HepG2 (cell line): ENCODE measurements around the gene ZNF586. TPM values are rescaled to one million over a fixed set of nuclear protein-coding genes. Genes with fewer than 3 reads are reported as not detected.

Experiments used
- ATAC-seq: fragments of 200-7000 bp; cut with Tn5 transposase; 3 replicates; pipeline ENCODE4 v1.9.1; 2020; ENCODE audit warnings: mild to moderate bottlenecking, moderate library complexity
- BruUV-seq: library from RNA; stranded (reverse); fragments of 400-500 nt; replicated peaks from 2 replicates; lab custom pipeline; 2021; lab: Mats Ljungman, UMichigan
- CTCF ChIA-PET: fragments of 300-600 bp; formaldehyde crosslinking; extraction: SDS; loops from one replicate; lab custom pipeline; 2021; ENCODE audit warnings: low total read pairs, inconsistent platforms, low intra/inter-chr PET ratio; lab: Yijun Ruan, JAX
- POLR2A ChIA-PET: fragments of 350-600 bp; sonication (Branson Sonifier 250); formaldehyde crosslinking; loops from one replicate; lab custom pipeline; 2020; ENCODE audit warnings: antibody characterized with exemption, inconsistent platforms; lab: Yijun Ruan, JAX
- DNase-seq: peaks from one replicate; pipeline ENCODE4 v3.0.0-alpha.2; 2015; ENCODE audit warnings: low spot score
- FAIRE-seq: peaks from 3 replicates; lab custom pipeline; 2011; peaks lifted over from hg19 to GRCh38; lab: Jason Lieb, UNC
- H2AFZ ChIP-seq: one replicate; pipeline ENCODE4 v1.6.1; 2011; ENCODE audit warnings: low read length, inconsistent platforms
- H3K27ac ChIP-seq: fragments of 300-600 bp; 3 replicates; pipeline ENCODE4 v1.8.0; 2011; ENCODE audit warnings: mixed run types, mild to moderate bottlenecking, mixed read lengths, low read length, inconsistent platforms; ENCODE audit not compliant: insufficient read depth; ENCODE audit errors: extremely low read length
- H3K27me3 ChIP-seq, 2 experiments: fragments of 200-600 bp in 1 of 2; 2 replicates in 1 of 2; 3 replicates in 1 of 2; pipeline versions ENCODE4 v1.6.0 to v1.8.0; 2011; ENCODE audit warnings: low read length in 2 of 2, mild to moderate bottlenecking in 2 of 2, moderate library complexity in 2 of 2, inconsistent platforms in 1 of 2; ENCODE audit not compliant: insufficient read depth in 2 of 2, control insufficient read depth in 1 of 2
- H3K36me3 ChIP-seq, 2 experiments: fragments of 200-600 bp in 1 of 2; replicated peaks in 1 of 2; 2 replicates in 1 of 2; 3 replicates in 1 of 2; pipeline versions ENCODE4 v1.5.1 to v1.8.0; 2011; ENCODE audit warnings: low read length in 2 of 2, inconsistent platforms in 1 of 2; ENCODE audit not compliant: insufficient read depth in 2 of 2, control insufficient read depth in 1 of 2
- H3K4me1 ChIP-seq: 2 replicates; pipeline ENCODE4 v1.5.1; 2012; ENCODE audit warnings: low read length, inconsistent platforms; ENCODE audit not compliant: insufficient read depth
- H3K4me2 ChIP-seq: 2 replicates; pipeline ENCODE4 v1.6.0; 2011; ENCODE audit warnings: low read depth, low read length, inconsistent platforms
- H3K4me3 ChIP-seq, 3 experiments: fragments of 200-600 bp in 1 of 3; sonication (generic), shearing (Covaris generic) in 1 of 3; replicated peaks in 1 of 3; 2 replicates each; pipeline ENCODE4 v1.5.1; 2011 to 2016; ENCODE audit warnings: low read length in 3 of 3, inconsistent platforms in 2 of 3, low read depth in 2 of 3, mild to moderate bottlenecking in 2 of 3, control low read depth in 1 of 3, mixed read lengths in 1 of 3; ENCODE audit not compliant: insufficient read depth in 1 of 3
- H3K79me2 ChIP-seq: one replicate; pipeline ENCODE4 v1.6.1; 2011; ENCODE audit warnings: low read length, inconsistent platforms; ENCODE audit not compliant: insufficient read depth
- H3K9ac ChIP-seq: 2 replicates; pipeline ENCODE4 v1.6.0; 2011; ENCODE audit warnings: mild to moderate bottlenecking, low read depth, low read length, inconsistent platforms; ENCODE audit not compliant: insufficient read depth
- H3K9me3 ChIP-seq: 2 replicates; pipeline ENCODE4 v1.5.1; 2012; ENCODE audit warnings: mild to moderate bottlenecking, low read length
- H4K20me1 ChIP-seq: 2 replicates; pipeline ENCODE4 v1.6.0; 2011; ENCODE audit warnings: inconsistent platforms, mild to moderate bottlenecking, low read length, moderate library complexity; ENCODE audit not compliant: insufficient read depth
- JUN ChIP-seq: sonication (generic); formaldehyde crosslinking; IDR thresholded peaks from 2 replicates; pipeline ENCODE4 v1.4.0; 2020; ENCODE audit warnings: mild to moderate bottlenecking, missing genetic modification reagents
- KDM5A ChIP-seq: fragments of 200-600 bp; sonication (generic); IDR thresholded peaks from 2 replicates; pipeline ENCODE4 v1.7.0; 2018; ENCODE audit warnings: antibody characterized with exemption, mild to moderate bottlenecking, low read length, borderline replicate concordance
- RNF219 ChIP-seq: sonication (generic); formaldehyde crosslinking; IDR thresholded peaks from 2 replicates; pipeline ENCODE4 v1.5.0; 2020; ENCODE audit warnings: mild to moderate bottlenecking, missing genetic modification reagents
- ZFY ChIP-seq: sonication (generic); formaldehyde crosslinking; IDR thresholded peaks from 2 replicates; pipeline ENCODE4 v1.4.0; 2020; ENCODE audit warnings: missing genetic modification reagents
- ZNF572 ChIP-seq: sonication (generic); formaldehyde crosslinking; IDR thresholded peaks from 2 replicates; pipeline ENCODE4 v1.5.1; 2020; ENCODE audit warnings: mild to moderate bottlenecking, missing genetic modification reagents
- WGBS: methylation state at CpG from one replicate; pipeline ENCODE4 v1.1.6; 2017; ENCODE audit warnings: low lambda C conversion rate; 5-methylcytosine and 5-hydroxymethylcytosine counted together
- in situ Hi-C: cut with HindIII; loops from 2 replicates; pipeline ENCODE4 v1.10.0; 2017; ENCODE audit warnings: low pct_unique_long_range_greater_than_20kb; ENCODE audit not compliant: extremely low pct_ligation_motif_present
- intact Hi-C: fragments of 100-400 bp; cut with micrococcal nuclease; formaldehyde crosslinking; loops from one replicate; pipeline ENCODE4 v1.10.0; 2022; ENCODE audit not compliant: unreplicated experiment
- polyA plus RNA-seq, 8 experiments: library from polyadenylated mRNA; depleted of rRNA in 3 of 8; stranded (reverse) in 7 of 8; unstranded in 1 of 8; fragments of >200 nt; fragmentation: Illumina TruSeq in 4 of 8; extraction: Trizol in 4 of 8; gene quantifications; 2 replicates each; pipeline versions ENCODE4 v1.2.1 to v1.2.3, GENCODE V29; 2011 to 2016; ENCODE audit warnings: low read depth in 4 of 8, missing spikeins in 1 of 8, mixed read lengths in 1 of 8; ENCODE audit not compliant: insufficient read depth in 1 of 8
- total RNA-seq, 5 experiments: library from RNA; depleted of rRNA; stranded (reverse); fragments of >200 nt; fragmentation: Illumina TruSeq; extraction: Trizol; gene quantifications; 2 replicates each; pipeline ENCODE4 v1.2.3, GENCODE V29; 2016; ENCODE audit warnings: low read depth in 1 of 5

The ZNF586 gene
- total and polyA plus RNA-seq, 2 of the 13 experiments (the other 11 are each of a cell fraction or from before 2014, with no cell fraction given), result 0.50 to 3.4 TPM

- peaks cover 54% of the 10 kb centered on the region for H3K4me1 ChIP-seq
- ATAC-seq, result no peak
- H3K27ac ChIP-seq, result peak overlapping the region; percentile 90
- peak; percentile 10 for DNase-seq
- H3K27me3 ChIP-seq, result no peaks in the 10 kb centered on the region; a peak in 1 of 5 replicates
- H3K4me2 ChIP-seq, result peak overlapping the region; percentile 62; the same call in 1 of the 2 replicates
- intact Hi-C loops, result loop anchor here (2.0 kb wide), 1 partner anchor 72 kb away; the partner anchor contains the start of gene ZNF776
- BruUV-seq, result no TSS peak
- 0 out of 5 replicates have a peak, but pooled peaks cover 0 to 3% of the 10 kb centered on the region in 2 experiments for H3K36me3 ChIP-seq
- H3K4me3 ChIP-seq, result no peak overlapping the region
- H2AFZ ChIP-seq, result no peak overlapping the region
- H3K79me2 ChIP-seq, result peaks cover 45% of the 10 kb centered on the region
- no peak for TF ChIP-seq ZNF572 (CRISPR knock-in tag)
- no peak for TF ChIP-seq JUN (CRISPR knock-in tag)
- no peak for TF ChIP-seq KDM5A
- 0 out of 2 replicates have a peak, but pooled peaks have one; percentile 20 for TF ChIP-seq ZFY (CRISPR knock-in tag)
- H3K9ac ChIP-seq, result peak overlapping the region; percentile 98; the same call in 1 of the 2 replicates
- in situ Hi-C loops, result no loop called here
- ChIA-PET POLR2A (interaction anchor here (1.6 kb wide), 3 partner anchors 31 to 137 kb away, joined by 9 to 16 read pairs (median 13); partner anchors contain the start of genes ZNF551, ZNF587 and ZNF776), CTCF (no interaction called here)
- WGBS, result 88% methylated on average over 7 of the region's 7 CpGs
- peaks cover 4% of the 10 kb centered on the region; the same call in 1 of the 2 replicates for H4K20me1 ChIP-seq
- no peaks in the 10 kb centered on the region for H3K9me3 ChIP-seq
- FAIRE-seq, result no peak
Observed at GRCh38 chr19:57818378-57818777, 48.9 kb downstream of the ZNF586 start.

GRCh38 chr19:57819475-57820148, 50.1 kb downstream of the ZNF586 start:
- intact Hi-C loops (loop anchor here (2.0 to 10.0 kb wide), 2 partner anchors 73 to 335 kb away; partner anchors contain the start of genes ZNF329 and ZNF776), in situ Hi-C loops (no loop called here)
- Histone ChIP-seq H3K36me3 (peaks cover 0 to 6% of the 10 kb centered on the region in 2 experiments; a peak in 1 of 5 replicates), H2AFZ (no peak overlapping the region), H3K4me1 (peaks cover 62% of the 10 kb centered on the region), H3K9ac (peak overlapping the region; percentile 98), H4K20me1 (peaks cover 12% of the 10 kb centered on the region; the same call in 1 of the 2 replicates), H3K79me2 (peaks cover 47% of the 10 kb centered on the region), H3K27me3 (no peaks in the 10 kb centered on the region; a peak in 1 of 5 replicates), H3K9me3 (no peaks in the 10 kb centered on the region), H3K27ac (peak overlapping the region; percentile 90), H3K4me3 (peak overlapping the region; percentile 86 to 96 (median 88)), H3K4me2 (peak overlapping the region; percentile 97)
- DNase-seq (peak; percentile 97), ATAC-seq (peak; percentile 86), FAIRE-seq (peak; percentile 79)
- CTCF ChIA-PET, result no interaction called here
- under 1% methylated on average over 19 of the region's 44 CpGs for WGBS
- POLR2A ChIA-PET, result interaction anchor here (0.7 to 1.9 kb wide), 12 partner anchors 9 to 364 kb away, joined by 3 to 16 read pairs (median 5); partner anchors contain the start of genes ZNF274, ZNF417, ZNF551 and ZNF587
- BruUV-seq, result TSS peak; percentile 69
- TF ChIP-seq RNF219, result no peak
